Esophagus muscularis mucosa (tissue), 4 donors: Measurements from ENCODE around the gene RCBTB2.

ENCODE experiments used
- EP300 ChIP-seq: sonication (generic); formaldehyde crosslinking; IDR thresholded peaks from one replicate; pipeline ENCODE4 v1.6.1; 2017; ENCODE audit warnings: antibody characterized with exemption
- POLR2A ChIP-seq: fragments of 450-650 bp; IDR thresholded peaks from one replicate; pipeline ENCODE4 v1.6.1; 2017; ENCODE audit warnings: antibody characterized with exemption, moderate library complexity, mild to moderate bottlenecking, low read depth
- POLR2AphosphoS5 ChIP-seq, 2 donors: sonication (generic); formaldehyde crosslinking; IDR thresholded peaks; one replicate each; pipeline ENCODE4 v1.6.1; 2017; ENCODE audit warnings: antibody characterized with exemption in 2 of 2
- TF ChIP-seq, protein P1 (sequence below), 3 experiments: fragments of 200-600 bp in 2 of 3; fragments of 450-650 bp in 1 of 3; sonication (generic) in 2 of 3; IDR thresholded peaks; one replicate each; pipeline ENCODE4 v1.5.1; 2017 to 2019; ENCODE audit warnings: antibody characterized with exemption in 3 of 3, mild to moderate bottlenecking in 2 of 3, moderate library complexity in 1 of 3

DNA sequence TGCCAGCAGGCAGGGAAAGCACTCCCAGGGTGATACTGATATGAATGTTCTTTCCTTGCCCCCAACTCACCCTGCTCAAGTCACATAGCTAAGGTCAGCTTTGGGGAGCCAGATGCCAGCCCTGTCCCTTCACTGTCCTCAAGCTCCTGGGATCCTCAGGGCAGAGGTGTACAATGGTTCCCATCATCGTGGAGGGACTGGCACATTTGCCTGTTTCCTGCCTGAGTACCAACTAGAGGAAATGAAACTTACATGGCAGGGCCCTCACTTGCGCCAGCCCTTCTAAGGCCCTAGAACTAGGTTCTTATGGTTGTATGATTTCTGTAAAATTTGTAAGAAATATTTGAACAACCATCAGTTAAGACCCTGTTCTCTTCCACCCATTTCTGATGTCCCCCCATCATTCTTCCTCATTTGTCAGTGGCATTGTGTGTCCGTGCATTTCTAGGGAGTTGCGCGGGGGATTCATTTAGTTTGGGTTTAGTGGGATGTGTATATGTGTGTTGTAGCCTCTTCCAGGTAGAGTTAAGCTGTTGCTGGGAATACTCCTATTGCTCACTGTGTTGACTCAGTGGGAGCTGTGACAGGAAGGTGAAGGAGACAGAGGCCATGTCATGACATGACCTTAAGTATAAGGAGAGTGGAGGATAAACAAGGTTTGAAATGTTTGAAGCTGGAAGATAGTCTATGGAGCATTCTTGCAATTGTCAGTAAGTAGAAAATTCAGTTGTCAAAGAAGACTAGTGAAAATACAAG, 41.3 kb upstream of the RCBTB2 start:
- TF ChIP-seq, protein P1, sequence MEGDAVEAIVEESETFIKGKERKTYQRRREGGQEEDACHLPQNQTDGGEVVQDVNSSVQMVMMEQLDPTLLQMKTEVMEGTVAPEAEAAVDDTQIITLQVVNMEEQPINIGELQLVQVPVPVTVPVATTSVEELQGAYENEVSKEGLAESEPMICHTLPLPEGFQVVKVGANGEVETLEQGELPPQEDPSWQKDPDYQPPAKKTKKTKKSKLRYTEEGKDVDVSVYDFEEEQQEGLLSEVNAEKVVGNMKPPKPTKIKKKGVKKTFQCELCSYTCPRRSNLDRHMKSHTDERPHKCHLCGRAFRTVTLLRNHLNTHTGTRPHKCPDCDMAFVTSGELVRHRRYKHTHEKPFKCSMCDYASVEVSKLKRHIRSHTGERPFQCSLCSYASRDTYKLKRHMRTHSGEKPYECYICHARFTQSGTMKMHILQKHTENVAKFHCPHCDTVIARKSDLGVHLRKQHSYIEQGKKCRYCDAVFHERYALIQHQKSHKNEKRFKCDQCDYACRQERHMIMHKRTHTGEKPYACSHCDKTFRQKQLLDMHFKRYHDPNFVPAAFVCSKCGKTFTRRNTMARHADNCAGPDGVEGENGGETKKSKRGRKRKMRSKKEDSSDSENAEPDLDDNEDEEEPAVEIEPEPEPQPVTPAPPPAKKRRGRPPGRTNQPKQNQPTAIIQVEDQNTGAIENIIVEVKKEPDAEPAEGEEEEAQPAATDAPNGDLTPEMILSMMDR (IDR thresholded peaks at IDR 0.05), result no peak
- TF ChIP-seq POLR2AphosphoS5 (IDR thresholded peaks at IDR 0.05), result no peak
- TF ChIP-seq EP300, result no peak
- TF ChIP-seq POLR2A, result no peak
